Measurements from ENCODE around the gene MTR.
"Not testable (repeated sequence)": the region's sequence is repeated elsewhere in the genome, so short reads cannot be mapped to it uniquely, and the experiment has no call there.

The MTR gene

GRCh38 chr1:236834876-236835275 is 39.8 kb downstream of the MTR start:
- DNase-seq = no peak

- no peak for DNase-seq
Observed at GRCh38 chr1:236835491-236835890, 40.4 kb downstream of the MTR start.

GRCh38 chr1:236836157-236836556 is 41.1 kb downstream of the MTR start:
- no peak for DNase-seq

GRCh38 chr1:236837115-236837514 is 42.0 kb downstream of the MTR start:
- DNase-seq = no peak

GRCh38 chr1:236837897-236838296 is 42.8 kb downstream of the MTR start:
- DNase-seq = no peak

- no peak for DNase-seq
Observed at GRCh38 chr1:236841341-236841740, 46.2 kb downstream of the MTR start.

- no peak for DNase-seq
Observed at GRCh38 chr1:236844499-236845271, 49.6 kb downstream of the MTR start.

GRCh38 chr1:236845830-236846229 is 50.7 kb downstream of the MTR start:
- no peak for DNase-seq

- DNase-seq = no peak
Observed at GRCh38 chr1:236848274-236848923, 53.3 kb downstream of the MTR start.

GRCh38 chr1:236850077-236850979 is 55.2 kb downstream of the MTR start:
- no peak for DNase-seq

- no peak for DNase-seq
Observed at GRCh38 chr1:236851871-236852270, 56.8 kb downstream of the MTR start.

GRCh38 chr1:236853921-236854604 is 59.0 kb downstream of the MTR start:
- DNase-seq = no peak

GRCh38 chr1:236854605-236854983 is 59.5 kb downstream of the MTR start:
- no peak for DNase-seq

- DNase-seq = not testable (repeated sequence)
Observed at GRCh38 chr1:236856649-236857048, 61.6 kb downstream of the MTR start.

- DNase-seq = no peak
Observed at GRCh38 chr1:236858165-236858564, 63.1 kb downstream of the MTR start.

GRCh38 chr1:236860101-236860500 is 65.0 kb downstream of the MTR start:
- DNase-seq = no peak

GRCh38 chr1:236860674-236861073 is 65.6 kb downstream of the MTR start:
- DNase-seq = no peak

GRCh38 chr1:236861560-236862218 is 66.6 kb downstream of the MTR start:
- no peak for DNase-seq

GRCh38 chr1:236862219-236862591 is 67.1 kb downstream of the MTR start:
- no peak for DNase-seq

GRCh38 chr1:236862615-236863211 is 67.6 kb downstream of the MTR start:
- DNase-seq = no peak

GRCh38 chr1:236864211-236864610 is 69.1 kb downstream of the MTR start:
- no peak for DNase-seq

Measured in activated gamma-delta T cell treated with Interleukin-2 at 50 U/mL for 16 hours (primary cell).